Testis (tissue), 2 donors: ENCODE results near the gene TREH.

Experiments
- CTCF ChIP-seq, 3 experiments: fragments of 450-650 bp in 2 of 3; fragments of 200-600 bp in 1 of 3; sonication (generic) in 1 of 3; IDR thresholded peaks; one replicate each; pipeline ENCODE4 v1.5.1; 2016 to 2019; ENCODE audit warnings: antibody characterized with exemption in 3 of 3, mild to moderate bottlenecking in 2 of 3, moderate library complexity in 1 of 3
- POLR2A ChIP-seq: fragments of 450-650 bp; IDR thresholded peaks from one replicate; pipeline ENCODE4 v1.6.1; 2017; ENCODE audit warnings: antibody characterized with exemption, mild to moderate bottlenecking, moderate library complexity

GRCh38 chr11:118631142-118631909 is 48.1 kb downstream of the TREH start:
- no peak for TF ChIP-seq CTCF (IDR thresholded peaks at IDR 0.05)
- no peak for TF ChIP-seq POLR2A
